Body of pancreas (tissue), 4 donors: ENCODE results near the gene PSMD9.

Experiments used
- POLR2A ChIP-seq, 3 donors: fragments of 450-650 bp; IDR thresholded peaks; one replicate each; pipeline ENCODE4 v1.6.1; 2016; ENCODE audit warnings: antibody characterized with exemption in 3 of 3, mild to moderate bottlenecking in 2 of 3
- TF ChIP-seq, protein P1 (sequence below), 7 experiments: fragments of 450-650 bp in 4 of 7; fragments of 200-600 bp in 3 of 7; sonication (generic) in 3 of 7; IDR thresholded peaks; one replicate each; pipeline ENCODE4 v1.5.1; 2016 to 2019; ENCODE audit warnings: antibody characterized with exemption in 7 of 7

DNA sequence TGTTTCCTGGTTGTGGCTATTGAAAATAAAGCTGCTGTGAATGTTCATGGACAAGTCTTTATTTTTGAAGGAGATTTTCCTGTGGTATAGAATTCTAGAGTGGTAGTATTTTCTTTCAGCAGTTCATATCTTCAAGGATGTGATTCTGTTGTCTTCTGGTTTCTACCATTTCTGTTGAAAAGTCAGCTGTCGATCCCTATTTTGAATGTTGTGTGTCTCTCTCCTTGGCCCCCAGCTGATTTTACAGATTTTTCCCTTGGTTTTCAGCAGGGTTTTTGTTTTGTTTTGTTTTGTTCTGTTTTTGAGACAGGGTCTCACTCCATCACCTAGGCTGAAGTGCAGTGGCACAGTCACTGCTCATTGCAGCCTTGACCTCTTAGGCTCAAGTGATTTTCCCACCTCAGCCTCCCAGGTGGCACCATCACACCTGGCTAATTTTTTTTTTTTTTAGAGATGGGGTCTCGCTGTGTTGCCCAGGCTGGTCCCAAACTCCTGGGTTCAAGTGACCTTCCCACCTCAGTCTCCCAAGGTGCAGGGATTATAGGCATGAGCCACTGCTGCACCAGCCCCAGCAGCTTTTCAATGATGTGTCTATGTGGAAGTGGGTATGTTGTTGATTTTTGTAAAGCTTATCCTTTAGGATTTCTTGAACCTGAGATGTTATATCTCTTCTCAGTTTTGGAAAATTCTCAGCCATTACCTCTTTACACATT lies 57.9 kb downstream of the PSMD9 start:
- TF ChIP-seq, protein P1, sequence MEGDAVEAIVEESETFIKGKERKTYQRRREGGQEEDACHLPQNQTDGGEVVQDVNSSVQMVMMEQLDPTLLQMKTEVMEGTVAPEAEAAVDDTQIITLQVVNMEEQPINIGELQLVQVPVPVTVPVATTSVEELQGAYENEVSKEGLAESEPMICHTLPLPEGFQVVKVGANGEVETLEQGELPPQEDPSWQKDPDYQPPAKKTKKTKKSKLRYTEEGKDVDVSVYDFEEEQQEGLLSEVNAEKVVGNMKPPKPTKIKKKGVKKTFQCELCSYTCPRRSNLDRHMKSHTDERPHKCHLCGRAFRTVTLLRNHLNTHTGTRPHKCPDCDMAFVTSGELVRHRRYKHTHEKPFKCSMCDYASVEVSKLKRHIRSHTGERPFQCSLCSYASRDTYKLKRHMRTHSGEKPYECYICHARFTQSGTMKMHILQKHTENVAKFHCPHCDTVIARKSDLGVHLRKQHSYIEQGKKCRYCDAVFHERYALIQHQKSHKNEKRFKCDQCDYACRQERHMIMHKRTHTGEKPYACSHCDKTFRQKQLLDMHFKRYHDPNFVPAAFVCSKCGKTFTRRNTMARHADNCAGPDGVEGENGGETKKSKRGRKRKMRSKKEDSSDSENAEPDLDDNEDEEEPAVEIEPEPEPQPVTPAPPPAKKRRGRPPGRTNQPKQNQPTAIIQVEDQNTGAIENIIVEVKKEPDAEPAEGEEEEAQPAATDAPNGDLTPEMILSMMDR (IDR thresholded peaks at IDR 0.05): no peak
- no peak for TF ChIP-seq POLR2A (IDR thresholded peaks at IDR 0.05)
